Measurements from ENCODE around the gene RAB3A. TPM values are rescaled to one million over a fixed set of nuclear protein-coding genes. Genes with fewer than 3 reads are reported as not detected.

RAB3A gene
- total RNA-seq, 1 experiment from 2014 or later: 0.68 TPM

GRCh38 chr19:18196511-18196845 is 7.4 kb downstream of the RAB3A start:
- TF ChIP-seq CTCF (IDR thresholded peaks at IDR 0.05; ENCODE audit: unreplicated experiment): no peak
- no peak overlapping the region for H3K27ac Mint-ChIP-seq (ENCODE audit: low read depth, unreplicated experiment)
- ChIA-PET POLR2A (no interaction called here), CTCF (interaction anchor here (0.6 to 0.7 kb wide), 2 partner anchors 63 to 215 kb away, joined by 3 to 5 read pairs; no protein-coding TSS in a partner anchor)
- H3K27me3 Mint-ChIP-seq (ENCODE audit: insufficient read depth, unreplicated experiment): no peaks in the 10 kb centered on the region
- peaks cover 37% of the 10 kb centered on the region for H3K36me3 Mint-ChIP-seq (ENCODE audit: insufficient read depth, unreplicated experiment)
- peaks cover 12% of the 10 kb centered on the region for H3K4me1 Mint-ChIP-seq (ENCODE audit: insufficient read depth, unreplicated experiment)
- H3K4me3 Mint-ChIP-seq (ENCODE audit: unreplicated experiment): no peak overlapping the region
- BruUV-seq (replicated peaks): no TSS peak
- H3K9me3 Mint-ChIP-seq (ENCODE audit: unreplicated experiment): no peaks in the 10 kb centered on the region
- intact Hi-C loops (cut with micrococcal nuclease): no loop called here
- no peak for DNase-seq (ENCODE audit: unreplicated experiment)

GRCh38 chr19:18194554-18195238 is 9.1 kb downstream of the RAB3A start:
- intact Hi-C loops (cut with micrococcal nuclease): no loop called here
- Mint-ChIP-seq H3K4me1 (ENCODE audit: insufficient read depth, unreplicated experiment) (peaks cover 12% of the 10 kb centered on the region), H3K27ac (ENCODE audit: low read depth, unreplicated experiment) (no peak overlapping the region), H3K36me3 (ENCODE audit: insufficient read depth, unreplicated experiment) (peaks cover 31% of the 10 kb centered on the region), H3K4me3 (ENCODE audit: unreplicated experiment) (peak overlapping the region; percentile 78), H3K27me3 (ENCODE audit: insufficient read depth, unreplicated experiment) (no peaks in the 10 kb centered on the region), H3K9me3 (ENCODE audit: unreplicated experiment) (no peaks in the 10 kb centered on the region)
- POLR2A ChIA-PET: interaction anchor here (0.7 to 4.9 kb wide), 5 partner anchors 9 to 86 kb away, joined by 3 to 147 read pairs (median 12); partner anchors contain the start of genes JUND and RAB3A
- peak; percentile 65 for DNase-seq (ENCODE audit: unreplicated experiment)
- CTCF ChIA-PET: interaction anchor here (0.6 to 1.5 kb wide), 3 partner anchors 29 to 134 kb away, joined by 3 to 5 read pairs (median 4); no protein-coding TSS in a partner anchor
- no TSS peak for BruUV-seq (replicated peaks)
- no peak for TF ChIP-seq CTCF (IDR thresholded peaks at IDR 0.05; ENCODE audit: unreplicated experiment)

- Mint-ChIP-seq H3K4me3 (ENCODE audit: unreplicated experiment) (peak overlapping the region; percentile 78), H3K36me3 (ENCODE audit: insufficient read depth, unreplicated experiment) (peaks cover 29% of the 10 kb centered on the region), H3K27ac (ENCODE audit: low read depth, unreplicated experiment) (no peak overlapping the region), H3K27me3 (ENCODE audit: insufficient read depth, unreplicated experiment) (no peaks in the 10 kb centered on the region), H3K9me3 (ENCODE audit: unreplicated experiment) (no peaks in the 10 kb centered on the region), H3K4me1 (ENCODE audit: insufficient read depth, unreplicated experiment) (peaks cover 12% of the 10 kb centered on the region)
- POLR2A ChIA-PET: interaction anchor here (0.7 to 4.9 kb wide), 7 partner anchors 10 to 86 kb away, joined by 3 to 147 read pairs (median 12); partner anchors contain the start of genes JUND and RAB3A
- BruUV-seq (replicated peaks): no TSS peak
- no peak for TF ChIP-seq CTCF (IDR thresholded peaks at IDR 0.05; ENCODE audit: unreplicated experiment)
- DNase-seq (ENCODE audit: unreplicated experiment): no peak
- intact Hi-C loops (cut with micrococcal nuclease): no loop called here
- CTCF ChIA-PET: interaction anchor here (0.7 to 1.5 kb wide), 3 partner anchors 9 to 134 kb away, joined by 3 to 5 read pairs (median 4); no protein-coding TSS in a partner anchor
Observed at GRCh38 chr19:18194181-18194530, 9.7 kb downstream of the RAB3A start.

- H3K9me3 Mint-ChIP-seq (ENCODE audit: unreplicated experiment): no peaks in the 10 kb centered on the region
- H3K27me3 Mint-ChIP-seq (ENCODE audit: insufficient read depth, unreplicated experiment): no peaks in the 10 kb centered on the region
- DNase-seq (ENCODE audit: unreplicated experiment): no peak
- BruUV-seq (replicated peaks): TSS peak; percentile 36
- ChIA-PET POLR2A (interaction anchor here (0.6 to 4.9 kb wide), 36 partner anchors 11 to 888 kb away, joined by 3 to 147 read pairs (median 4); partner anchors contain the start of genes CCDC124, GDF15, IFI30 and IQCN), CTCF (interaction anchor here (0.6 to 1.5 kb wide), 4 partner anchors 9 to 60 kb away, joined by 3 to 7 read pairs (median 4); no protein-coding TSS in a partner anchor)
- H3K4me3 Mint-ChIP-seq (ENCODE audit: unreplicated experiment): peak overlapping the region; percentile 78
- peaks cover 12% of the 10 kb centered on the region for H3K4me1 Mint-ChIP-seq (ENCODE audit: insufficient read depth, unreplicated experiment)
- intact Hi-C loops (cut with micrococcal nuclease): loop anchor here (2.0 kb wide), 1 partner anchor 217 kb away; no protein-coding TSS in a partner anchor
- H3K27ac Mint-ChIP-seq (ENCODE audit: low read depth, unreplicated experiment): no peak overlapping the region
- peaks cover 26% of the 10 kb centered on the region for H3K36me3 Mint-ChIP-seq (ENCODE audit: insufficient read depth, unreplicated experiment)
- no peak for TF ChIP-seq CTCF (IDR thresholded peaks at IDR 0.05; ENCODE audit: unreplicated experiment)
Observed at GRCh38 chr19:18193388-18194180, 10.3 kb downstream of the RAB3A start.

Data from MCF 10A (cell line).